HEK293 (cell line): Measurements from ENCODE around the gene LEMD1.

Source experiments
- CTCF ChIA-PET: fragments of 350-600 bp; formaldehyde crosslinking; extraction: SDS; loops from one replicate; lab custom pipeline; 2021; ENCODE audit warnings: antibody characterized with exemption; lab: Yijun Ruan, JAX
- POLR2A ChIA-PET: fragments of 300-600 bp; formaldehyde crosslinking; extraction: SDS; loops from one replicate; lab custom pipeline; 2020; ENCODE audit warnings: antibody characterized with exemption, inconsistent platforms; lab: Yijun Ruan, JAX
- H3K27ac ChIP-seq: fragments of 200-500 bp; sonication (Bioruptor generic); 2 replicates; pipeline ENCODE4 v1.5.1; 2014; ENCODE audit warnings: low read depth, low read length, control low read depth, inconsistent platforms; ENCODE audit errors: extremely low read depth
- H3K36me3 ChIP-seq, 2 experiments: fragments of 200-500 bp in 1 of 2; sonication (Bioruptor generic) in 1 of 2; 1 replicate in 1 of 2; 2 replicates in 1 of 2; pipeline ENCODE4 v1.5.1; 2014 to 2017; ENCODE audit warnings: inconsistent platforms in 2 of 2, low read length in 2 of 2; ENCODE audit not compliant: control insufficient read depth in 2 of 2, insufficient read depth in 1 of 2
- H3K4me1 ChIP-seq: fragments of 200-500 bp; sonication (Bioruptor generic); 2 replicates; pipeline ENCODE4 v1.5.1; 2014; ENCODE audit warnings: mild to moderate bottlenecking, low read length, inconsistent platforms; ENCODE audit not compliant: control insufficient read depth, insufficient read depth
- H3K4me3 ChIP-seq: 2 replicates; pipeline ENCODE4 v1.5.1; 2011; ENCODE audit warnings: low read depth, mild to moderate bottlenecking, control low read depth, low read length, moderate library complexity
- H3K9me3 ChIP-seq: fragments of 200-500 bp; sonication (Bioruptor generic); 2 replicates; pipeline ENCODE4 v1.5.1; 2014; ENCODE audit warnings: low read depth, low read length, inconsistent platforms; ENCODE audit not compliant: control insufficient read depth, insufficient read depth
- ATF2 ChIP-seq: fragments of 450-650 bp; formaldehyde crosslinking; IDR thresholded peaks from 2 replicates; pipeline ENCODE4 v1.5.1; 2016; ENCODE audit warnings: missing biosample characterization, missing genetic modification characterization, low read depth
- KLF10 ChIP-seq: fragments of 450-650 bp; IDR thresholded peaks from 2 replicates; pipeline ENCODE4 v1.5.1; 2018; ENCODE audit warnings: missing biosample characterization, mild to moderate bottlenecking, missing genetic modification characterization
- KLF9 ChIP-seq: fragments of 450-650 bp; formaldehyde crosslinking; IDR thresholded peaks from 2 replicates; pipeline ENCODE4 v1.5.1; 2016; ENCODE audit warnings: missing biosample characterization, missing genetic modification characterization, low read depth
- REST ChIP-seq: fragments of 450-650 bp; formaldehyde crosslinking; IDR thresholded peaks from 2 replicates; pipeline ENCODE4 v1.5.1; 2016; ENCODE audit warnings: missing biosample characterization, missing genetic modification characterization
- SCRT1 ChIP-seq: fragments of 450-650 bp; formaldehyde crosslinking; IDR thresholded peaks from 2 replicates; pipeline ENCODE4 v1.5.1; 2016; ENCODE audit warnings: missing biosample characterization, missing genetic modification characterization, borderline replicate concordance
- TSHZ1 ChIP-seq: fragments of 450-650 bp; formaldehyde crosslinking; IDR thresholded peaks from 2 replicates; pipeline ENCODE4 v1.5.1; 2016; ENCODE audit warnings: missing biosample characterization, missing genetic modification characterization, borderline replicate concordance
- ZBTB17 ChIP-seq: fragments of 450-650 bp; formaldehyde crosslinking; IDR thresholded peaks from 2 replicates; pipeline ENCODE4 v1.5.1; 2016; ENCODE audit warnings: missing biosample characterization, missing genetic modification characterization
- ZBTB49 ChIP-seq: fragments of 450-650 bp; formaldehyde crosslinking; IDR thresholded peaks from 2 replicates; pipeline ENCODE4 v1.5.1; 2016; ENCODE audit warnings: missing biosample characterization, missing genetic modification characterization, low read depth
- ZNF175 ChIP-seq: fragments of 450-650 bp; formaldehyde crosslinking; IDR thresholded peaks from 2 replicates; pipeline ENCODE4 v1.5.1; 2016; ENCODE audit warnings: missing biosample characterization, missing genetic modification characterization
- ZNF362 ChIP-seq: fragments of 450-650 bp; formaldehyde crosslinking; IDR thresholded peaks from 2 replicates; pipeline ENCODE4 v1.5.1; 2016; ENCODE audit warnings: missing biosample characterization, missing genetic modification characterization
- ZNF549 ChIP-seq: fragments of 450-650 bp; IDR thresholded peaks from 2 replicates; pipeline ENCODE4 v1.5.1; 2018; ENCODE audit warnings: missing biosample characterization, missing genetic modification characterization, mild to moderate bottlenecking, inconsistent platforms, moderate library complexity
- ZNF560 ChIP-seq: fragments of 450-650 bp; formaldehyde crosslinking; IDR thresholded peaks from 2 replicates; pipeline ENCODE4 v1.5.1; 2017; ENCODE audit warnings: missing biosample characterization, missing genetic modification characterization, borderline replicate concordance
- ZNF580 ChIP-seq: fragments of 450-650 bp; formaldehyde crosslinking; IDR thresholded peaks from 2 replicates; pipeline ENCODE4 v1.5.1; 2016; ENCODE audit warnings: missing biosample characterization, missing genetic modification characterization
- ZNF664 ChIP-seq: fragments of 450-650 bp; formaldehyde crosslinking; IDR thresholded peaks from 2 replicates; pipeline ENCODE4 v1.5.1; 2016; ENCODE audit warnings: missing biosample characterization, missing genetic modification characterization
- ZNF843 ChIP-seq: fragments of 450-650 bp; formaldehyde crosslinking; IDR thresholded peaks from 2 replicates; pipeline ENCODE4 v1.5.1; 2016; ENCODE audit warnings: missing biosample characterization, missing genetic modification characterization

LEMD1 gene

GRCh38 chr1:205466595-205467220 lies 44.9 kb upstream of the LEMD1 start:
- Histone ChIP-seq H3K36me3 (no peaks in the 10 kb centered on the region), H3K27ac (no peak overlapping the region), H3K4me1 (no peaks in the 10 kb centered on the region), H3K4me3 (no peak overlapping the region), H3K9me3 (no peaks in the 10 kb centered on the region)
- POLR2A ChIA-PET, result no interaction called here
- CTCF ChIA-PET, result interaction anchor here (0.6 to 1.4 kb wide), 4 partner anchors 18 to 1855 kb away, joined by 3 read pairs; partner anchors contain the start of gene CD55
- no peak for TF ChIP-seq ZNF175 (tag by site-specific recombination)
- TF ChIP-seq KLF9, result no peak

GRCh38 chr1:205465392-205465791 lies 43.5 kb upstream of the LEMD1 start:
- TF ChIP-seq ZNF580 (tag by site-specific recombination) (0 out of 2 replicates have a peak, but pooled peaks have one; percentile 20), ZNF664 (tag by site-specific recombination) (0 out of 2 replicates have a peak, but pooled peaks have one; percentile 42), KLF10 (tag by site-specific recombination) (no peak)
- Histone ChIP-seq H3K4me3 (no peak overlapping the region), H3K36me3 (no peaks in the 10 kb centered on the region), H3K4me1 (no peaks in the 10 kb centered on the region), H3K27ac (no peak overlapping the region), H3K9me3 (no peaks in the 10 kb centered on the region)
- ChIA-PET POLR2A (no interaction called here), CTCF (interaction anchor here (1.4 kb wide), 1 partner anchor 19 kb away, joined by 3 read pairs; no protein-coding TSS in a partner anchor)

GRCh38 chr1:205458777-205459566 lies 37.1 kb upstream of the LEMD1 start:
- H3K4me1 ChIP-seq, result no peaks in the 10 kb centered on the region; the same call in 1 of the 2 replicates
- no peak overlapping the region for H3K27ac ChIP-seq
- CTCF ChIA-PET, result interaction anchor here (0.8 to 3.7 kb wide), 3 partner anchors 27 to 65 kb away, joined by 3 to 24 read pairs (median 4); no protein-coding TSS in a partner anchor
- no peaks in the 10 kb centered on the region for H3K36me3 ChIP-seq
- no peaks in the 10 kb centered on the region for H3K9me3 ChIP-seq
- H3K4me3 ChIP-seq, result no peak overlapping the region
- POLR2A ChIA-PET, result no interaction called here
- TF ChIP-seq SCRT1 (tag by site-specific recombination) (no peak), ATF2 (tag by site-specific recombination) (no peak), ZBTB49 (tag by site-specific recombination) (no peak), ZBTB17 (tag by site-specific recombination) (0 out of 2 replicates have a peak, but pooled peaks have one; percentile 17), REST (tag by site-specific recombination) (peak; percentile 97), ZNF362 (tag by site-specific recombination) (no peak), ZNF843 (tag by site-specific recombination) (no peak), ZNF560 (no peak), ZNF549 (tag by site-specific recombination) (no peak), TSHZ1 (no peak)
